ES-I3 (cell line): ENCODE measurements around the gene PBX3.

Source experiments
- H3K36me3 ChIP-seq: 2 replicates; pipeline ENCODE4 v1.6.1; 2013; ENCODE audit warnings: mild to moderate bottlenecking, low read length, control low read depth, moderate library complexity; ENCODE audit not compliant: insufficient read depth
- H3K4me1 ChIP-seq: 2 replicates; pipeline ENCODE4 v1.6.1; 2013; ENCODE audit warnings: mild to moderate bottlenecking, control low read depth, low read length; ENCODE audit not compliant: insufficient read depth
- H3K9ac ChIP-seq: 2 replicates; pipeline ENCODE4 v1.6.1; 2013; ENCODE audit warnings: low read depth, mild to moderate bottlenecking, low read length, moderate library complexity
- H3K9me3 ChIP-seq: 2 replicates; pipeline ENCODE4 v1.6.1; 2013; ENCODE audit warnings: mild to moderate bottlenecking, low read length, moderate library complexity; ENCODE audit not compliant: control insufficient read depth, insufficient read depth

Gene PBX3

GRCh38 chr9:125893277-125893676 is 146.1 kb downstream of the PBX3 start:
- Histone ChIP-seq H3K9ac (no peak overlapping the region), H3K36me3 (no peaks in the 10 kb centered on the region), H3K9me3 (no peaks in the 10 kb centered on the region), H3K4me1 (peaks cover 14% of the 10 kb centered on the region; the same call in 1 of the 2 replicates)

DNA sequence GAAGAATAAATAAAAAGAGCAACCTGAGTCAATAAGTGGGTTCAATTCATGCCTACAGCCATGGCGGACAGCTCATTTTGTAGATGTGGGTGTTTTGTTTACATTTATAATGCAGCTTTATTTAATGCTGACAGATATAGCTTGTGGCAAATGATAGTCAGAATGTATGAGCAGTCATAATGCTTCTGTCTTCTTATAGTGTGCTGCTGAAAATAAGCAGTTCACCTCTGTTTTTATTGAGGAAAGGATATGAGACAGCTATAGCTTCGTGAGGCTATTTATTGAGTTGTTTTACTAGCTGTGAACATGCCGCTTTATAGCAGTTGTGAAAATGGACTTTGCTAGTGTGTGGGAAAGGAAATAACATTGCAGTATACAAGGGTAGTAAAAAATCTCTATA is 147.4 kb downstream of the PBX3 start:
- Histone ChIP-seq H3K9me3 (no peaks in the 10 kb centered on the region), H3K36me3 (no peaks in the 10 kb centered on the region), H3K9ac (no peak overlapping the region), H3K4me1 (peaks cover 14% of the 10 kb centered on the region; the same call in 1 of the 2 replicates)

DNA sequence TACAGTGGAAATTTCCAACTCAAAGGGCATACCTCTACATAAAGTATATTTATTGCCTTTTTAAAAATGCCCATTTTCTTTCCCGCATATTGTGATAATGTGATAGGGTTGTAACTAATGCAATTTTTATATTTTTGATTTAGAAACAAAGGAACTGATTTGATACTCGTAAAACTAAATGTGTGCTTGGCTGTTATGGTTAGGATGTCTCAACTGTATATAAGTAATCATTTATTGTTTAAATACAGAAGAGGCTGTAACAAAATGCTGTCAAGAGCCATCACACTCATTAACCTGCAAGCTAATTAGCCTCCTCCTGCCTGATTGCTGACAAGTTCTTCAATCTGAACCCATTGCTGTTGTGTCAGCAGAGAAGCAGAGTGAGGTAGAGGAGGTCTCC is 149.2 kb downstream of the PBX3 start:
- no peaks in the 10 kb centered on the region for H3K9me3 ChIP-seq
- no peak overlapping the region for H3K9ac ChIP-seq
- H3K4me1 ChIP-seq, result 0 out of 2 replicates have a peak, but pooled peaks cover 8% of the 10 kb centered on the region
- no peaks in the 10 kb centered on the region for H3K36me3 ChIP-seq

DNA sequence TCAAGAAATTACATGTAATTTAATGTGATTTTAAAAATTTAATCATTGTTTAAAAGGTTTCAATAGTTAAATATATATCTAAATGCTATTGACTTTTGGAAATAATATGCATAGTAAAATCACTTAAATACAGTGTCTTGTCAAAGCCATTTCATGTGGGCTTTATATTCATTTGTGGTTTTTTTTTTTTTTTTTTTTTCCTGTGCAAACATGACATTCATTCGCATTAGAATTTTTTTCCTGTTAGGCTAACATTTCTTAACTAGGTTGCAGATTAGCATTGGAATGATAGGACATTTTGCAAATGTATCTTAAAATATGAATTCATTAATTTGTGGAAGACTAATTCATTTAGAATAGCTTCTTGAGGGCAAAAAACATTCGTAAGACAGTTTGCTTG is 149.8 kb downstream of the PBX3 start:
- Histone ChIP-seq H3K9me3 (no peaks in the 10 kb centered on the region), H3K4me1 (0 out of 2 replicates have a peak, but pooled peaks cover 4% of the 10 kb centered on the region), H3K36me3 (no peaks in the 10 kb centered on the region), H3K9ac (no peak overlapping the region)

GRCh38 chr9:125897481-125897880 is 150.3 kb downstream of the PBX3 start:
- H3K9me3 ChIP-seq, result no peaks in the 10 kb centered on the region
- no peaks in the 10 kb centered on the region for H3K36me3 ChIP-seq
- 0 out of 2 replicates have a peak, but pooled peaks cover 4% of the 10 kb centered on the region for H3K4me1 ChIP-seq
- H3K9ac ChIP-seq, result no peak overlapping the region

- Histone ChIP-seq H3K36me3 (no peaks in the 10 kb centered on the region), H3K9me3 (no peaks in the 10 kb centered on the region), H3K4me1 (peaks cover 7% of the 10 kb centered on the region; the same call in 1 of the 2 replicates), H3K9ac (no peak overlapping the region)
These were observed 155.0 kb downstream of the PBX3 start for GRCh38 chr9:125902214-125902613.

- Histone ChIP-seq H3K9me3 (no peaks in the 10 kb centered on the region), H3K9ac (no peak overlapping the region), H3K36me3 (no peaks in the 10 kb centered on the region), H3K4me1 (peaks cover 12% of the 10 kb centered on the region)
These were observed 155.8 kb downstream of the PBX3 start for GRCh38 chr9:125902831-125903512.

DNA sequence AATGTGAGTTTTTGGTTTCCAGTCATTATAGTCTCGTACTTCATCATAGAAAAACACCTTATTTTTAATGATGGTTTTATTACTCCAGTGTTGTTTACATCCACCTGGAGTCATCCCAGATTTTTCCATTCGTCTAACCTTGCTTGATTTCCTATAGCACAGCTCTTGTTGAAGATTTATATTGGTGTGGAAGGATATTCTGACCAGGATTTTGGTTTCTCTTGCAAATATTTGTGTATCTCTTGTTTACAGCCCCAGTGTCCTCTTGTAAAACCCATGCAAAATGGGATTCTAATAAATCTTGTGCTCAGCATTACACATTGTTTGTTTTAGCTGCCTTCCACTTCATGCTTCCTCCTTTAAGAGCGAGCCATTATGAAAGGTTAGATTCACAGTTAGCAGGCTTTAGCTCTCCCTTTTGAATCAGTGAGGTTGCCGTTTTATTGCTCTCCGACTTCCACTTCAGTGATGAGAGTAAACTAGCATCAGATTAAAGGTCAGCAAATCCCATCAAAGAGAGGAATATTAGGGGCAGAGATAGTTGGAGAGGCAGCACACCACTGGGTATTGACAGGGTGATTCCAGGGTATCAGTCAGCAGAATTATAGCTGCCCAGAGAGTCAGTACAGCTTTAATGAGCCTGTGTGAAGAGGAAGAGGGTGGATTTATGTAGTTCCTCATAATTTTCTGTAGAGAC is 157.1 kb downstream of the PBX3 start:
- Histone ChIP-seq H3K9me3 (no peaks in the 10 kb centered on the region), H3K9ac (no peak overlapping the region), H3K36me3 (no peaks in the 10 kb centered on the region), H3K4me1 (peaks cover 15% of the 10 kb centered on the region)

- no peaks in the 10 kb centered on the region for H3K36me3 ChIP-seq
- peaks cover 15% of the 10 kb centered on the region for H3K4me1 ChIP-seq
- no peaks in the 10 kb centered on the region for H3K9me3 ChIP-seq
- H3K9ac ChIP-seq, result no peak overlapping the region
These were observed 159.0 kb downstream of the PBX3 start for GRCh38 chr9:125906144-125906543.

DNA sequence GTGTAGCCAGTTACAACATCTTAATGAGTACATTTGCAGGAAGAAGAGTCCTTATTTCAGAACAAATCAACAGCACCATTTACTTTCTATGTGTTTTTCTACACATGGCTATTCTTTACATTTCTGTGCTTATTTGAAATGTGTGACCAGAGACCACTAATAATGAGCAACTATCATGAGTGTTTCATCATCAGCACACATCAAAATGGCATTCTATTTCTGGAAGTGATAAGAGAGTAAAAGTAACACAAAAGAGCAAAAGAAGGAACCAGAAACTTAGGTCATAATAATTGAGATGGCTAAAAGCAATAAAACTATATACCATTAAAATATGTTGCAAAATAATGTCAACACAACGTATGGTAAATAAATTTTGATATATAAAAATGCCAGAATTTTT is 159.7 kb downstream of the PBX3 start:
- no peaks in the 10 kb centered on the region for H3K9me3 ChIP-seq
- no peak overlapping the region for H3K9ac ChIP-seq
- no peaks in the 10 kb centered on the region for H3K36me3 ChIP-seq
- H3K4me1 ChIP-seq, result peaks cover 22% of the 10 kb centered on the region

- H3K36me3 ChIP-seq, result no peaks in the 10 kb centered on the region
- no peaks in the 10 kb centered on the region for H3K9me3 ChIP-seq
- no peak overlapping the region for H3K9ac ChIP-seq
- H3K4me1 ChIP-seq, result peaks cover 25% of the 10 kb centered on the region
These were observed 161.0 kb downstream of the PBX3 start for GRCh38 chr9:125908136-125908535.

- H3K36me3 ChIP-seq, result no peaks in the 10 kb centered on the region
- no peaks in the 10 kb centered on the region for H3K9me3 ChIP-seq
- peaks cover 25% of the 10 kb centered on the region for H3K4me1 ChIP-seq
- no peak overlapping the region for H3K9ac ChIP-seq
These were observed 161.8 kb downstream of the PBX3 start for GRCh38 chr9:125908966-125909365.

- no peaks in the 10 kb centered on the region for H3K9me3 ChIP-seq
These were observed 162.3 kb downstream of the PBX3 start for GRCh38 chr9:125909459-125909858.

DNA sequence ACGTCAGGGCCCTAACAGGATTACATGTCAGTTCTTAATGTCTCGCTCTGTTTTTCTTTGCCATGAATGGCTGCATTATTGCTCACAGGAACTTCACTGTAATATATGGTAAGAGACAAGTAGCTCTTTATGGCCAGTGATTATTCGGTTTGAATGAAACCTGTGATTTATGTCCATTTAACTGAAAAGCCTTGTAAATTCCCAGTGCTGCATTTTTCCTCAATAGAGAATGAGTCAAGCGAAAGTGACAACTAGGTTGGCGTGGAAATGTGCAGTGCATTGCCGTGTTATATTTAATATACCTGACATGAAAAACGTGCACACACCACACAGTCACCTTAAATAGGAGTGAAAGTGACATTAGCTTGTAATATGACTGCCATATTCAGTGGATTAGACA is 163.1 kb downstream of the PBX3 start:
- Histone ChIP-seq H3K9ac (no peak overlapping the region), H3K36me3 (no peaks in the 10 kb centered on the region), H3K9me3 (no peaks in the 10 kb centered on the region), H3K4me1 (peaks cover 18% of the 10 kb centered on the region)

More at GRCh38 chr9:125909459-125909858, 162.3 kb downstream of the PBX3 start:
- H3K9ac ChIP-seq, result no peak overlapping the region
- no peaks in the 10 kb centered on the region for H3K36me3 ChIP-seq
- H3K4me1 ChIP-seq, result peaks cover 21% of the 10 kb centered on the region
